Liver (tissue), 9 donors: ENCODE results near the gene AOPEP. TPM values are rescaled to one million over a fixed set of nuclear protein-coding genes. Genes with fewer than 3 reads are reported as not detected.

Experiments
- DNase-seq: peaks from one replicate; pipeline ENCODE4 v3.0.0-alpha.2; 2017; ENCODE audit warnings: low spot score
- H3K27ac ChIP-seq, 2 donors: one replicate each; pipeline ENCODE4 v1.7.0; 2013; ENCODE audit warnings: inconsistent platforms in 2 of 2, low read length in 2 of 2, control low read depth in 1 of 2, low read depth in 1 of 2, mild to moderate bottlenecking in 1 of 2
- H3K27me3 ChIP-seq, 4 donors: one replicate each; pipeline versions ENCODE4 v1.6.1 to v1.7.0; 2013; ENCODE audit warnings: low read length in 3 of 4, inconsistent platforms in 1 of 4, mild to moderate bottlenecking in 1 of 4, moderate library complexity in 1 of 4; ENCODE audit not compliant: control insufficient read depth in 4 of 4, insufficient read depth in 4 of 4
- H3K36me3 ChIP-seq, 4 donors: one replicate each; pipeline versions ENCODE4 v1.6.1 to v1.7.0; 2013; ENCODE audit warnings: low read length in 3 of 4, mild to moderate bottlenecking in 3 of 4, low read depth in 1 of 4, moderate library complexity in 1 of 4; ENCODE audit not compliant: control insufficient read depth in 4 of 4, insufficient read depth in 3 of 4
- H3K4me1 ChIP-seq, 4 donors: one replicate each; pipeline versions ENCODE4 v1.6.1 to v1.7.0; 2013; ENCODE audit warnings: low read length in 3 of 4, mild to moderate bottlenecking in 3 of 4, moderate library complexity in 1 of 4; ENCODE audit not compliant: control insufficient read depth in 4 of 4, insufficient read depth in 4 of 4
- H3K4me3 ChIP-seq, 3 donors: one replicate each; pipeline versions ENCODE4 v1.6.1 to v1.7.0; 2013; ENCODE audit warnings: low read length in 3 of 3, control low read depth in 1 of 3, low read depth in 1 of 3, mild to moderate bottlenecking in 1 of 3
- H3K9ac ChIP-seq, 2 donors: one replicate each; pipeline ENCODE4 v1.7.0; 2013; ENCODE audit warnings: low read length in 2 of 2, mild to moderate bottlenecking in 2 of 2, moderate library complexity in 2 of 2, control low read depth in 1 of 2, low read depth in 1 of 2
- H3K9me3 ChIP-seq, 4 donors: one replicate each; pipeline versions ENCODE4 v1.6.1 to v1.7.0; 2013; ENCODE audit warnings: low read length in 3 of 4; ENCODE audit not compliant: control insufficient read depth in 4 of 4
- ATF3 ChIP-seq: IDR thresholded peaks from 2 replicates; pipeline ENCODE4 v1.6.1; 2016; ENCODE audit warnings: antibody characterized with exemption
- CTCF ChIP-seq: fragments of 150-350 bp; IDR thresholded peaks from 2 replicates; pipeline ENCODE4 v1.5.1; 2017; ENCODE audit warnings: improper control_type of control experiment, low read depth, low read length; ENCODE audit not compliant: missing input control
- EGR1 ChIP-seq, 2 donors: IDR thresholded peaks; 2 replicates each; pipeline ENCODE4 v1.6.1; 2016 to 2018; ENCODE audit warnings: antibody characterized with exemption in 2 of 2, low read depth in 2 of 2
- FOXA1 ChIP-seq: IDR thresholded peaks from 2 replicates; pipeline ENCODE4 v1.6.1; 2016; ENCODE audit warnings: antibody characterized with exemption
- FOXA2 ChIP-seq: IDR thresholded peaks from 2 replicates; pipeline ENCODE4 v1.6.1; 2016; ENCODE audit warnings: antibody characterized with exemption
- GABPA ChIP-seq, 2 donors: IDR thresholded peaks in 1 of 2; conservative IDR thresholded peaks in 1 of 2; 2 replicates each; pipeline ENCODE4 v1.6.1; 2016; ENCODE audit warnings: antibody characterized with exemption in 2 of 2, mild to moderate bottlenecking in 1 of 2, moderate library complexity in 1 of 2
- HNF4A ChIP-seq, 2 donors: conservative IDR thresholded peaks; 2 replicates each; pipeline ENCODE4 v1.6.1; 2016; ENCODE audit warnings: antibody characterized with exemption in 2 of 2, mild to moderate bottlenecking in 2 of 2
- HNF4G ChIP-seq: IDR thresholded peaks from 2 replicates; pipeline ENCODE4 v1.6.1; 2016; ENCODE audit warnings: antibody characterized with exemption
- JUND ChIP-seq, 2 donors: IDR thresholded peaks; 2 replicates each; pipeline ENCODE4 v1.6.1; 2016; ENCODE audit warnings: antibody characterized with exemption in 2 of 2
- MAX ChIP-seq: IDR thresholded peaks from 2 replicates; pipeline ENCODE4 v1.6.1; 2016; ENCODE audit warnings: antibody characterized with exemption
- NR2F2 ChIP-seq: IDR thresholded peaks from 2 replicates; pipeline ENCODE4 v1.6.1; 2016; ENCODE audit warnings: antibody characterized with exemption
- RAD21 ChIP-seq, 2 donors: IDR thresholded peaks; 2 replicates each; pipeline ENCODE4 v1.6.1; 2016; ENCODE audit warnings: antibody characterized with exemption in 2 of 2, mild to moderate bottlenecking in 2 of 2
- REST ChIP-seq: IDR thresholded peaks from 2 replicates; pipeline ENCODE4 v1.6.1; 2016; ENCODE audit warnings: antibody characterized with exemption, mild to moderate bottlenecking
- RXRA ChIP-seq, 2 donors: IDR thresholded peaks; 2 replicates each; pipeline ENCODE4 v1.6.1; 2017 to 2018; ENCODE audit warnings: antibody characterized with exemption in 2 of 2, mild to moderate bottlenecking in 1 of 2
- SP1 ChIP-seq: IDR thresholded peaks from 2 replicates; pipeline ENCODE4 v1.6.1; 2018; ENCODE audit warnings: antibody characterized with exemption, mild to moderate bottlenecking
- TAF1 ChIP-seq: conservative IDR thresholded peaks from 2 replicates; pipeline ENCODE4 v1.6.1; 2016; ENCODE audit warnings: antibody characterized with exemption, mild to moderate bottlenecking
- YY1 ChIP-seq: IDR thresholded peaks from 2 replicates; pipeline ENCODE4 v1.6.1; 2016; ENCODE audit warnings: antibody characterized with exemption, mild to moderate bottlenecking
- ZBTB33 ChIP-seq: IDR thresholded peaks from 2 replicates; pipeline ENCODE4 v1.6.1; 2016; ENCODE audit warnings: antibody characterized with exemption
- WGBS: extraction: QIAGEN DNeasy Blood & Tissue Kit; methylation state at CpG from one replicate; pipeline ENCODE4 v1.1.7; 2013; 5-methylcytosine and 5-hydroxymethylcytosine counted together
- polyA plus RNA-seq, 2 donors: library from polyadenylated mRNA; stranded (reverse) in 1 of 2; unstranded in 1 of 2; fragments of 200-250 nt in 1 of 2; fragments of >200 nt in 1 of 2; fragmentation: Nextera tagmentation in 1 of 2; extraction: Ambion mirVana in 1 of 2; gene quantifications; one replicate each; pipeline versions ENCODE4 v1.2.1 to v1.2.3, GENCODE V29; 2013 to 2015
- total RNA-seq, 2 donors: library from RNA; depleted of rRNA; stranded (reverse); fragments of >200 nt; gene quantifications; one replicate each; pipeline ENCODE4 v1.2.3, GENCODE V29; 2014
- donor health status: healthy.
- donor health status: healthy.
- donor health status: healthy.
- donor health status: healthy.
- donor health status: healthy.

The AOPEP gene
- total and polyA plus RNA-seq, 4 donors = 22.2 to 77.1 (median 34.8) TPM

GRCh38 chr9:94934816-94935328, 208.4 kb downstream of the AOPEP start:
- Histone ChIP-seq H3K4me3 (no peak overlapping the region), H3K36me3 (no peaks in the 10 kb centered on the region), H3K9me3 (no peaks in the 10 kb centered on the region), H3K4me1 (no peaks in the 10 kb centered on the region), H3K27me3 (no peaks in the 10 kb centered on the region), H3K27ac (no peak overlapping the region), H3K9ac (no peak overlapping the region)
- no peak for TF ChIP-seq YY1
- TF ChIP-seq ATF3 = no peak
- TF ChIP-seq MAX = no peak
- no peak for DNase-seq
- WGBS = 93% methylated on average over 9 of the region's 9 CpGs

- 98% methylated on average over 6 of the region's 6 CpGs for WGBS
- H3K9ac ChIP-seq = no peak overlapping the region
- no peaks in the 10 kb centered on the region for H3K36me3 ChIP-seq
- no peak overlapping the region for H3K4me3 ChIP-seq
- H3K27me3 ChIP-seq = no peaks in the 10 kb centered on the region
- DNase-seq = no peak
- TF ChIP-seq HNF4G = no peak
- TF ChIP-seq GABPA (IDR thresholded peaks at IDR 0.05 in 1 of 2, conservative IDR thresholded peaks at IDR 0.05 in 1 of 2) = no peak
- TF ChIP-seq YY1 = no peak
- no peak for TF ChIP-seq EGR1 (IDR thresholded peaks at IDR 0.05; ENCODE audit: low read depth in 2 of 2)
- no peak for TF ChIP-seq CTCF
- TF ChIP-seq MAX = no peak
- no peak for TF ChIP-seq FOXA2
- no peak for TF ChIP-seq TAF1
- no peak for TF ChIP-seq JUND (IDR thresholded peaks at IDR 0.05)
- no peak for TF ChIP-seq FOXA1
- no peak for TF ChIP-seq RXRA (IDR thresholded peaks at IDR 0.05)
- TF ChIP-seq RAD21 (IDR thresholded peaks at IDR 0.05) = no peak
- TF ChIP-seq HNF4A (conservative IDR thresholded peaks at IDR 0.05) = no peak
- TF ChIP-seq ZBTB33 = no peak
- TF ChIP-seq NR2F2 = no peak
- TF ChIP-seq SP1 = no peak
- no peak for TF ChIP-seq ATF3
- TF ChIP-seq REST = no peak
- no peaks in the 10 kb centered on the region for H3K9me3 ChIP-seq
- no peak overlapping the region for H3K27ac ChIP-seq
- no peaks in the 10 kb centered on the region for H3K4me1 ChIP-seq
These were observed 208.9 kb downstream of the AOPEP start for GRCh38 chr9:94935396-94935795.
